NCI-H2081 treated with DMSO at 0.1 percent for 48 hours (cell line): ENCODE measurements around the gene HOXA3.

ENCODE experiments used
- DNase-seq: peaks from one replicate; lab custom pipeline; 2025; lab: John Stamatoyannopoulos, UW

HOXA3 gene

DNA sequence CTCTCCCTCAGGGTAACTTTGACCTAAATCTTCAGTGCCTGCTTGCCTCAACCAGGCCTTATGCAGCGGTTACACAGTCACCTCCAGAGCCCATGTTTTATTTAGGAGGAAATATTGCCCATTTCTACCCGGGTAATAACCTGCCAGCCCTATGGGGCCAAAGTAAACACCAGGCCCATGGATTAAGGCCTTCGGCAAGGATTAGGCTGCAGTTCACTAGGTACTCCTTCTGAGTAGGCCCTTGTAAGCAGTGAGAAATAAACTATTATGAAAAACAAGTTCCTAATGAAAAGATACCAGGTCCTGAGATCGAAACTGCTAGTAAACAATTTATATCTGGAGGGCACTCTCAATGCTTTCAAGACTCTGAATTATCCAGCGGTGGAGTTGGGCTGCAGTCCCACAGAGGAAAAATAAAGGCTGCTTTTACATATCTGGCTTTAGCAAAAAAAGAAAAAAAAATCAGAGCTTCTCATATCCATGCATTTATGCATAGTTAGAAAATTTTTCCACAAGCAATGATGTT is 25.5 kb upstream of the HOXA3 start:
- no peak for DNase-seq

DNA sequence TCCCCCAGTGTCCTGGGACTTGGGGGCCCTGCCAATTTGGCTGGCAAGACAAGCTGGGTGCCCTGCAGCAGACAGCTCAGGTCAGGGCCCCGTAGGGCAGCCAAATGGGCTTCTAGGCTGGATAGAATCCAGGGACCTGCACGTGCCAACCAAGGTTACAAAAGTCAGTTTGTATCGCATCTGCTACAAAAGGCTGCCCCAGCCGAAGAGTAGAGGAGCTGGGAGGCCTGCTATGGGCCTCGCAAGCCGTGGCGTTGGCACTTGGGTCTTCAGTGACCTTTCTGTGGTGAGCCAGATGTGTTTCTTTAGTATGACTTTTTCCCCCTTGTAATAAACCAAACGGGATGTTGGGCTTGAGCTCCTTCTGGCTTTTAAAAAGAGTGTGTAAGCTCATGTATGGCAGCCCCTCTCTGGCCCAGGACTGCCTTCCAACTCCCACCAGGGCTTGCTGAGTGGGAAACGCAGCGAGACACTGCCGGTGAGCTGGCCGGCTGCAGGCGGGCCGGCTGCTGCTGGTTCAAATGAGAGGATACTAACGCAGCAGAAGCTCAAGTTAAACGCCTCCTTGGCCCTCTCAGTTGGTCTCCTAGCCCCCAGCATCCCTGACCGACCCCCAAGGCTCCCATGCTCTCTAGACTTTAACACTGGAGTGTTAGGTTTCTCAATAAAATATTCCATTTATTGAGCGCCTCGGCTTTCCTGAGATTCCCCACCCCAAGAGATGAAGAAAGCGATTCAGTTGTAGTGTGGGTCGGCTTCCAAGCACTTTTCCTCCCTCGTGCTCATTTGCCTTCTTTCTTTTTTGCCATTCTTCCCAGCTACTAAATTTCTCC is 24.8 kb upstream of the HOXA3 start:
- DNase-seq = no peak

DNA sequence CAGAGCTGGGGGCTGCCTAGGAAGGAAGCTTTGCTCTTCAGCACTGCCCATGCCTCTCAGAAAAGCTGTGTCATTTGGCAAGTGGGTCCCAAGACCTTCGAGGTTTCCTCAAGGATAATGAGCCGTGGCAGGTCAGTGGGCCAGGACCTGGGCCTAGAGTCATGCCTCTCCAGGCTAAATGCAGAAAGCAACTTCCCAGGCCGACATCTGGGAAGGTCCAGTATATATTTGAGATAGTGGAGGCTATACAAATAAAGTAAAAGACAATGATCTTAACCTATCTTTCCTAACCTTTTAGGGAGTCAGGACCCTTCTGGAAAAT is 24.1 kb upstream of the HOXA3 start:
- no peak for DNase-seq

DNA sequence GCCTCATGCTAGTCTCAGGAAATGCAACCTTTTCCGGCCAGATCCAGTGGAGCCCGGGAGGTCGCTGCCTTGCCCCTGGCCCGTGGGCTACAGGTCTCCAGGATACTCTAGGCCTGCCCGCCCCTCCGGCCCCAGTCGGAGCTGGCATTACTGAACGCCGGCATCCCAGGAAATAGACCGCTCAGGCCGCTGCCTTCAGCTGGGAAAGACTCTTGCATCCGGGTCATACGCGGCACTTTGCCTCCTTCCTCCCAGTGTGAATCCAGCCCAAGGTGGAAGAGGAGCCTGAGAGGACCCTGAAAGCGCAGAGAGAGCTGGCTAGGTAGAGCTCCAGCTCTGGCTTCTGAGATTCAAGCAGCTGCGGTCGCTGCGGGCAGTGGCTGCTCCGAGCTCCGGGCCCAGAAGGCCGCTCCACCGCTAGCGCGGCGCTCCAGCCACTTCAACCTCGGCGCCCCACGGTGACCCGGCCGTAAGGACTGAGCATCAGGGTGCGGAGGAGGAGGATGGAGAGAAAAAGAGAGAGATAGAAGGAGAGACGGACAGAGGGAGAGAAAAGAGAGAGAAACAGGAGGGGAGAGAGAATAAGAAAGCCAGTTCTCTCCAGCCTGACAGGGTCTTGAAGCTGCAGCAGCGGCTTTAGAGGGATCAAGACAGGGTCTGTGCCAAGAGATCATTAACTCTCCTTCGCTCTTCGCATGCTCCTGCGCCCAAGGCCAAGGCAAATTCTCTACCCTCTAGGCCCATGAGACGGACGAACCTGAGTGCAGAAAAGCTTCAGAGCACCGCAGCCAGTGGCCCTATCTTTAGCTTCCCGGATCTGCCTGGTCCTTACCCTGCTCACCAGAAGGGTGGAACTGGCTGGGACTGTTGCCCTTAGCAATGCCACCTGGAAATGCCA is 23.5 kb upstream of the HOXA3 start:
- no peak for DNase-seq

DNA sequence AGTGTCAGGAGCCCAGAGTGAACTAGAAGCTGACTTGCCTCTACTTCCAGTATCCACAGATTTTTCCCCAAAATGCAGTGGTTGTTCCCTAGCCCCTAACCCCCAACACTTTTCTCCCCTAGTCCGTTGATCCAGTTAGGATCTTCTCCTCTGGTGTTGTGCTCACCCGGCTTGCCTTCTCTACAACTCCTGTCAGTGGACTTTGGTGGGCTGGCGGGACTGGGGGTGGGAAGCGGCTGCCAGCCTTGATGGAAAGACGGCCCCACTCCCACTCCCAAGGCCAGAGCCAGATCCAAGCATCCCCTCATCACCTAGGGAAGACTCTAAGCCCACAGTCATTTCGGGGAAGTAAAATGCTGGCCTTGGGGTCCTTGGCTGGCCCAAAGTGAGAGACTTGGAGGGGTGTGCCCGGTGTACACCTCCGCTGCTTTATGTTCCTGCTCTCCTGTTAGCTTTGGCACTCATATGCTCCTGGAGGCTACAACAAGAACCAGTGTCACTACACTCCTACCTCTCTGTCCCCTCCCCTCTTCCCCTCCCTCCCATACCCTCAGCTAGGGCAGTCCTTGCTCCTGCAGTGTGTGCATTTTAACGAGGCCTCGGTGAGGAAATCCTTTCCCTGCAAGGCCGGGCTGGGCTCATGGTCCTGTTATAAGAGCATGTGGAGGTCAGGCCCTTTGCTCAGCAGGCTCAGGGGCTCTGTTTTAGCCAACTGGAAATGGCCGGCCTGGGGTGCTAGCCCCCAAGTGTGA is 22.7 kb upstream of the HOXA3 start:
- DNase-seq = no peak

DNA sequence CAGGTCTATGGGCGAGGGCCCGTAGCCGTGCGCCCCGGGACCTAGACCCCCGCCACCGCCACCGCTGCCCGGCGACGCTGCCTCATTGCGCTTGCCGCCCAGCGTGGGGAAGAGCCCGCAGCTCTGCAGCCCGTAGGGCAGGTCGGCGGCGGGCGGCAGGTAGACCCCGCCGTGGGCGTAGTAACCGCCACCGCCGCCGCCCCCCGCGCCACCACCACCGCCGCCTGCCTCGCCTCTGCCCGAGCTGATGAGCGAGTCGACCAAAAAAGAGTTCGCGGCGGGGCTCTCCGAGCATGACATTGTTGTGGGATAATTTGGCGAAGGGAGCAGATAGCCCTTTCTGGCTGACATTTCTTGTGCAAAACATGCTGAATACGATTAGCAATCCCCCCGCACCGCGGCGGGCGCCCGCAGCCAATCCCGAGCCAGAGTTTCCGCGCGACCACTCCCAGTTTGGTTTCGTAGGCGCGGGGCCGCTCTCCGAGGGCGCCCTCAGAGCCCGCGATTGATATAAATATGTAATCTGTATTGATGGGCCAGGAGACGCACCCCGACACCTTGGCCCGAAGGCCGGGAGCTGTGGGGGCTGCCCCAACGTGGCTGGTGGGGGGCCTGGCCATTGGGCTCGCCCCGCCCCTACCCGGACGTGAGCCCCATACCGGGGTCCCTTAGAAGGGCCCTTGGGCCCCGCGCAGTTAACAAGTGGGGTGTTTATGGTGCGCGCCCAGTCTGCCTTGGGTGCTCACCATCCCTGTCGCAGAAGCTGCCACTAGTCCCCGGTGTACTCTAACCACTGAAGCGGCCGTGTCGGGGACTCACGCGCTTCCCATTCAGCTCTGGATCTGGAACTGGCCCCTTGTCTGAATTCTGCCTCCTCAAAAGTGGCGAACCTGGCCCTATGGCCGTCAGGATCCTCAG is 21.8 kb upstream of the HOXA3 start, which contains the start of gene HOXA10:
Gene HOXA10 (minus strand): TSS at position 365 of the 918 bp plus-strand sequence. CDS start 14 bp downstream, at position 351.
- no peak for DNase-seq

DNA sequence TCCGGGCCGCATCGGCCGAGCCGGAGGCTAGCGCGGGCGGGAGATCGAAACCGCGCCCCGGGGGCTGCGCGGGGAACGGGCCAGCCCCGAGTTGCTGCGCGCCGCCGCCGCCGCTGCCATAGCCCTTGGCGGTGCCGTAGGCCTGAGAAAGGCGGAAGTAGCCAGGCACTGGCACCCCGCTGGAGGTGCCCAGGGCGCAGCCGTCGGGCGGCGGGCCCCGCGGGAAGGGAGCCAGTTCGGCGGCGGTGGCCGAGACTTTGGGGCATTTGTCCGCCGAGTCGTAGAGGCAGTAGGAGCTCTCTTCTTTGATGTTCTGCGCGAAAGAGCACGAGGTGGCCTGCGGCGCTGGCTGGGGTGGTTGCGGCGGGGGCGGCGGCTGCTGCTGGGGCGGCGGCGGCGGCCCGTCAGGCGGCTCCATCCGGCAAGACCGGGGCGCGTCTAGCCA is 21.1 kb upstream of the HOXA3 start:
- no peak for DNase-seq

DNA sequence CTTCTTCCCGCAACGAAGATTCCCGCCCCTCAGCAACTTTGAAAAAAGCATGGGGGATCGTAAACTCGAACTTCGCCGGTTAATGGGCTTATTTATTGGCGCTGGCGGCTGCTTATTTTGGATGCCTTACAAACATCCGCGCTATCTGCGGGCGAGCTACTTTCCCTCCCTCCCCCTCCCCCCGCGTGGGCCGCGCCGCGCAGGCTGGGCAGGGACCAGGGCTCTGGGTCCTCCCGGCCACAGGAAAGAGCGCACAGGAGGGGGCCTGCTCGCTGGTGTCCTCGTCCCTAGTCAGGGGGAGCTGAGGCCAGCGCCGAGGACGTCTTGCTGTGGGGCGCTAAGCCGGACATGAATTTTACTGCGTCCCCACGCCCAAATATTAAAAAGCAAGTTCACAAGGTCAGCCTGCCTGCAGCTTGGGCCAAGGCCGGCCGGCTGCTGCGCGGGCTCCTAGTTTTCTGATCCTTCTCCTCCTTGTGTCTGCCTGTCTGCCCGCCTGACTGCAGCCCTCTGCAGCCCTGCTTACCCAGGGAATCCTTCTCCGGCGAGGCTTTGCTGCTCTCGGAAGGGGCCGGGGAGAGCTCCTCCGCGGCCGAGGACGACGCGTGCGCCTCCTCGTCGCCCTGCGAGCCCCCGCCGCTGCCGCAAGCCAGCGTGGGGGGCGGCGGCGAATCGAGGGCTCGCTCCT is 20.6 kb upstream of the HOXA3 start:
- no peak for DNase-seq

DNA sequence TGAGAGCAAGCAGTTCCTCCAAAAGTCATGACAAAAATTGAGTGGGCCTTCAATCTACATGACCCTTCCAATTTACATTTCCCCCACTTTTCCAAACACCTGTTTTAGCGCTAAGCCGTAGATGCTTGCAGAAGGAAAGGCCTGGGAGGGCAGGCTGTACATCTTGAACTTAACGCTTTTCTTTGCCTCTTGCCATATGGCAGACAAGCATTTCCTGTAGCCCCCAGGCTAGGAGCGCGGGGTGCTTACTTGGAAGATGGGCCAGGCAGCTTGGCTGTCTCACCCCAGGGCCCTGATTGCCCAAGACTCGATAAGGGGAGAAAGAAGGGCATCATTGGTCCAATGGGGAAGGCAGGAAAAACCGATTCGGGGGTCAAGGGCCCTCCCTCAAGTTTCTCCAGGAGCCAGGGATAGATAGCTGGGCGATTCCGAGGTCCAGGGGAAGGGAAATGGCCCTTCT is 20.0 kb upstream of the HOXA3 start:
- DNase-seq = no peak

DNA sequence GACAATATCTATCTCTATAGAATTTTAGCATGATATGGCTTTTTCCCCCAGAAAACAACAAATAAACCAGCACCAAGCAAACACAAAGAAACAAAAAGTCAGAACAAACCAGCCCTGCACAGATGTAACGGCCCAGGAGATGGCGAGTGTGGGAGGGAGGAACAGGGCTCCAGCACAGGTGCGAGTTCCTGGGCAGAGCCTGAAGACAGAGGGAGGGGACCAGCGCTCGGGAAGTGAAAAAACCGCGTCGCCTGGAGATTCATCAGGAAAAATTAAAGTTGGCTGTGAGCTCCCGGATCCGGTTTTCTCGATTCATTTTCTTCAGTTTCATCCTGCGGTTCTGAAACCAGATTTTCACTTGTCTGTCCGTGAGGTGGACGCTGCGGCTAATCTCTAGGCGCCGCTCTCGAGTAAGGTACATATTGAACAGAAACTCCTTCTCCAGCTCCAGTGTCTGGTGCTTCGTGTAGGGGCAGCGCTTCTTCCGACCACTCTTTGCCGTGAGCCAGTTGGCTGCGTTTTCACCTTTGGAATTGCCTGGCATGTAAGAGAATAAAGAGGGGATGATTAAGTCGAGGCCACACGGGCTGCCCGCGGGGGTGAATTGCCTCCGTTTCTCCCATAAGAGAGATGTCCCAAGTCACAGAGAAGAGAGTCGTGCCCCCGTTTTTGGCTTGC is 19.4 kb upstream of the HOXA3 start:
- DNase-seq = no peak

DNA sequence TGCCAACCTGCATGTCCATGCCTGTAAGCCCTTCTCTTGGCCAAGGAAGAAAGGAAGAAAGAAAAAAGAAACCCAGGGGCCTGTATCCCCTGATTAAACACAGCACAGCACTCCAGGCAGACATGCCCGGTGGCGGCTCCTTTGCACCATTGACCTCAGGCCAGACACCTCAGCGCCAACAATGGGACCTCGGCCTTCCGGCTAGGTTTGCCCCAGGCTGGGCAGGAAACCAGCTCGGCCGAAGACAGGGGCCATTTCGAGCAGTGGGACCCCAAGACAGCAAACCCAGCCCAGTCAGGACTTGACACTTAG is 18.9 kb upstream of the HOXA3 start:
- no peak for DNase-seq

DNA sequence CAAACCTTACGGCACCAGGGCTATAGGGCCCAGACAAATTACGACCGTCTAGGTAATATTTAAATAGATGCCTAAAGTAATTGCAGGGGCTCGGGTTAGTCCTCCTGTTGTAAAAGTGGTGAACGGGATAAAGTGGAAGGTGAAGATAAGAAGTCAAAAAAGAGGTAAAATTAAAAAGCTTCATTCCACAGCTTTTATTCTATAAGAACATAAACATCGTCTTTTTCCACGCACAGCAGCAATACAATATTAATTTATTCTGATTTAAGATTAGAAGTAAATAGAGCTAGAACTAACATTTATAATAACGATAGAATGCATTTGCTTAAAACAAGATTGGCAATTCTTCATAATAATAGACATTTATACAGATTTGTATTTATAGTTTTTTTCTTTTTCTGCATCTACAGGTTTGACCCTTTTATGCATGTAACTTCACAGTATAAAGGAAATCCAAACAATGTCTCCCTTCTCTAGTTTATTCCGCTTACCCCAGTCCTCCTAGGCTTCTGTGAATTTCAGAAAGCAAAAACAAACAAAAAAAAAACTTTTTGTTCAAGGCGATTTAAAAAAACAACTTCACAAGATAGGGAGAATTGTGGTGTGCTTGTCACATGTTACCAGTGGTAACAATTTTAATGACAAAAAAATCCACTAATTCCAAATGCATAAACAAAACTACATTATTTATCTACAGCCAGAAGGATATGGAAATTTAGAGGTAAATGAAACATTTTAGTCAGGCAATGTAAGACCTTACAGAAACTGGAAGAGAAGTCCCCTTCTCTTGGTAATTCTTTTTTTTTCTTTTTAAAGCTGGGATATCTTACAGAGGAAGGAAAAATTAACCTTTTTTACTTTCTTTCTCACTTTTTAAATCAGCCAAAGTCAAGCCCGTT is 18.3 kb upstream of the HOXA3 start:
- peak; percentile 38 for DNase-seq

DNA sequence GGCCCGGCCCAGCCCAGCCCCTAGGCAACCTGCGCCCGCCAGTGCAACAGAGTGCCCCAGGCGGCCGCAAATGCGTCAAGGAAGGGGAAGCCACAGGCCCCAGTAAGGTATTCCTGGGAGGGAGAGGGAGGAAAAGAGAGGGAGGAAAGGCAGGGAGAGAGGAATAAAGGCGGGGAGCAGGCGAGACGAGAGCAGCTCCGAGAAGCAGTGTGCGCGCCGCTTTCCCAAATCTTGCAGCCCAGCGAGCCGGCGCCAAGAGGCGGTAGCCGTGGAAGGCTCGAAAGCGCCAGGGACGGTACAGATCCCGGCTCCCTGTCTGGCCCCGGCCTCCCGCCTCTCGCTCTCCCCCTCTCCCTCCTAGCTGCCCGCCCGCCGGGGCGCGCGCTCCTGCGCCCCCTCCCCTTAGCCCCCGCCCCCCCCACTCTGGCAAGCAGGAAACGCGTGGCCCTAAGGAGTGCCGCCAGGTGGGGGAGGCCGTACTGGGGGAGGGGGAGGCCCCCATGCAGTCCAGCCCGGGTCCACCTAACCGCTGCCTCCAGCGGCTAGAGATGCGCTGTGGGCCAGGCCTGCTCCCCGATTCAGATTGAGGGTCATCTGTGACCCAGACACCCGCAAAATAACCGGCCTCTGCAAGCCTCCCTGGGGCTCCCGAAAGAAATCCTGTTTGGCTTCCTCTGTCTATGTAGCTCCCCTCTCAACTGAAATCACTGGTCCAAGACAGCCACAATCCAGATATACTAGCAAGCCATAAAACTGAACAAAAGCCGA is 17.5 kb upstream of the HOXA3 start:
- DNase-seq = peak; percentile 38

DNA sequence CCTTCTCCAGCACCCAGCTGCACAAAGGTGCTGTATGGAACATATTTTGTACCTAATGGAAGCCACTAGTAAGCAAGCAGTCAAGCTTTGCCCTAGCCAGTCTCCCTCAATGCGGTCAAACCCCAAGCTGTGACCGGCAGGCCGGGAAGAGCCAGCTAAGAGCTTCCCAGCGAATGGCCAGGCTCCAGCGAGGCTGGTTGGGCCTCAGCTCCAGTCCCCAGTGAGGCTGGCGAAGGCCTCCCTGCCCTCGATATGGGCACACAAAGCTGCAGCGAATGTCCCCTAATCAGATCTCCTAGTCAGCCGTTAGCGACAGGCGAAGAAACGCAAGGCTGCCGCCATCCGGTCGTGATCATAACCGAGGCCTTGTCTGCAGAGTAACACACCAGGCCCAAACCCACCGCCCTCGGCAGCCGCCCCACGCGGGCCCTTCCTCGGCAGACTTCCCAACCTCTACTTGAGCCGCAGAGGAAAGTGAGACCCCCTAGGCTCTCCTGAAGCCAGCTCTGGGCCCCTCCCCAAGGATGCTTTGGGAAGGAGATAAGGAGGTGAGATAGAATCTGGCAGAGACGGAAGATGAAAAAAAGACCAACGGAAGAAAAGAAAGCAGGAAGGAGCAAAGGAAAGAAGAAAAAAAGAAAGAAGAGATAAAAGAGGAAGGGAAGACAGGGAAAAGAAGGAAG is 16.0 kb upstream of the HOXA3 start:
- no peak for DNase-seq

DNA sequence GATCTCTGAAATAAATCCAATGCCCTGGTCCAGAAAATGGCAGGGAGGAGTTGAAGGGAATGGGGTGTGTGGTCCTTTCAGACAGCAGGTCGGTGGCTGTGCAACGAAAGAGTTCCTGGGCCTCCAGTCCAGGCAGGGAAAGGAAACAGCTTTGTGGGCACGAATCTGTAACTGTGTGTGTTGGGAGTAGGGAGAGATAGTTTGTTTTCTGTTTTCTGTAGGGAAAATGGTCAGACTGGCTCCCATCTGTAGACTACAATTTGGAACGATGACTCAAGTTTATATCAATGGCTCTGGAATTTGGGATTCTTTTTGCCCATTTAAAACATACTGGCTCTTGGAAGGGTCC is 15.5 kb upstream of the HOXA3 start:
- DNase-seq = no peak

DNA sequence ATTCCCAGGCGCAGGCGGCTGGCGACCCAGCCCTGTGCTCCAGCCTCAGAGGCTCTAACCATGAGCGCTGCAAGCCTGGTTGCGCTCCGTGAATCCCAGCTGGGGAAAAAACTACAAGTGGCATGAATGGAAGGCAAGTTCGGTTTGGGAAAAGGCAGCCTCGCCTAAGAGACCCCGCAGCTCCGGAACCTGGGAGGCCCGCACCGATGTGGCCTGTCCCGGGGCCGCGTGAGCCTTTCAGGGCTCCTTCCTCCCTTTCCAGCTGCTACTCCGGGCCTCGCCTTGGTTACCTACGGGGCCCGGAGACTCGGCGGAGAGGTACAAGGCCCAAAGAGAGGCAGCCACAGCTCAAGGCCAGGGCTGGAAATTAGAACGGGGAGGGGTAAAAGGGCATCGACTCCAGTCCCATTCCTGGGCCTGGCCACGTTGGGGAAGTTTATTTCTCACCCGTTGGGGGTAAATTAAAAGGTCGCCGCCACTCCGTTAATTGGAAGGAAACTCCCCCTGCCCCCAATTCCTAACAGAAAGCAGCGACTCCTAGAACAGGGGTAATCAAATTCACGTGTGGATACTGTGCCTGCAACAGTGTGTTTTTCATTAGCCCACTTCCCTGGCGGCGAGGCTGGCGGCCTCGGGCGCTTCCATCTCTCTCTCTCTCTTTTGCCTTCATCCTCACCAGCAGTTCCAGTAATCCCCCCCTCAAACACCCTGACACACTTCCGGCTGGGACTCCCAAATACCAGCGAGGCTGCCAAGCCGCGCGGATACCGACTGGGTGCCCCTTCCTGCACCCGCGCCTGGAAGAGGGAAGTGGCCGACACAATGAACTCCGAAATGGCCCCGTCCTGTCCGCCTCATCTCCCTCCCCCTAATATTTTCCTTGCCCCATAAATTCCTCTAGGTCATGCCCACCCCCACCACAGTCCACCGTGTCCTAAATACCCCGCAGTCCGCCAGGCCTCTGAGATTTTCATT is 14.4 kb upstream of the HOXA3 start:
- no peak for DNase-seq
